Measurements from ENCODE around the gene RPS25. TPM values are rescaled to one million over a fixed set of nuclear protein-coding genes. Genes with fewer than 3 reads are reported as not detected.
A peak's percentile ranks its signal among the peaks of the same experiment; 100 is the strongest.

Gene RPS25
- total and polyA plus RNA-seq, 9 of the 15 experiments (the other 6 are each of a cell fraction or from before 2014, with no cell fraction given): 1,553 to 5,486 (median 2,471) TPM

GRCh38 chr11:119051440-119052162 is 33.5 kb upstream of the RPS25 start (continued):
- TF ChIP-seq PREB (CRISPR knock-in tag; IDR thresholded peaks at IDR 0.05) (no peak), MEF2A (IDR thresholded peaks at IDR 0.05; ENCODE audit: control insufficient read depth, low read depth, low read length) (no peak), ZNF696 (CRISPR knock-in tag; conservative IDR thresholded peaks at IDR 0.05) (no peak), ELF1 (tag; IDR thresholded peaks at IDR 0.05) (no peak), RBFOX2 (IDR thresholded peaks at IDR 0.05; ENCODE audit: low read depth, low read length) (peak; percentile 67), ETV1 (tag; conservative IDR thresholded peaks at IDR 0.05; ENCODE audit: low read depth) (no peak), ESRRB (CRISPR knock-in tag; IDR thresholded peaks at IDR 0.05; ENCODE audit: borderline replicate concordance) (no peak), COPS2 (conservative IDR thresholded peaks at IDR 0.05) (no peak), HCFC1 (IDR thresholded peaks at IDR 0.05; ENCODE audit: low read depth, low read length) (no peak)

- in situ Hi-C loops (cut with MboI) (no loop called here), intact Hi-C loops (cut with micrococcal nuclease) (no loop called here)
- no peaks in the 10 kb centered on the region for H3K27me3 ChIP-seq (ENCODE audit: control insufficient read depth in 2 of 2, insufficient read depth in 2 of 2, low read length in 2 of 2)
- H3K27ac ChIP-seq (ENCODE audit: extremely low read depth, low read depth, low read length): no peak overlapping the region
- no TSS peak for BruUV-seq (replicated peaks)
- no peak overlapping the region for H2AFZ ChIP-seq (ENCODE audit: low read depth, low read length)
- H3K9me1 ChIP-seq (ENCODE audit: control insufficient read depth, insufficient read depth, low read length): peaks cover 3% of the 10 kb centered on the region
- no peaks in the 10 kb centered on the region for H3K4me1 ChIP-seq (replicated peaks in 1 of 2; ENCODE audit: control insufficient read depth in 2 of 2, insufficient read depth in 2 of 2, low read length in 2 of 2)
- POLR2A ChIA-PET: interaction anchor here (0.6 to 9.3 kb wide), 6 partner anchors 5 to 121 kb away, joined by 3 to 132 read pairs (median 5); partner anchors contain the start of genes HMBS, HYOU1 and VPS11
- FAIRE-seq (no peak), ATAC-seq (no peak), DNase-seq (ENCODE audit: extremely low read depth in 1 of 4, low spot score in 3 of 4) (peak in 2 of 4 experiments; percentile 6 to 7)
- TF ChIP-seq RBFOX2 (IDR thresholded peaks at IDR 0.05; ENCODE audit: low read depth, low read length) (peak; percentile 72), ZNF384 (IDR thresholded peaks at IDR 0.05; ENCODE audit: low read depth, low read length) (no peak), POLR2G (IDR thresholded peaks at IDR 0.05; ENCODE audit: low read depth, low read length) (peak; percentile 67)
- H3K9ac ChIP-seq (ENCODE audit: insufficient read depth in 1 of 2, low read depth in 2 of 2, low read length in 2 of 2): no peak overlapping the region
- H3K36me3 ChIP-seq (ENCODE audit: control insufficient read depth, insufficient read depth, low read length): peaks cover 98% of the 10 kb centered on the region
- WGBS (ENCODE audit: insufficient coverage, low coverage, missing lambda C conversion rate): 100% methylated on average over 6 of the region's 7 CpGs
- no peak overlapping the region for H3K4me3 ChIP-seq
- 0 out of 3 replicates have a peak, but pooled peaks cover 1% of the 10 kb centered on the region for H3K79me2 ChIP-seq (ENCODE audit: control insufficient read depth, insufficient read depth, low read length)
- no peak overlapping the region for H3K4me2 ChIP-seq (ENCODE audit: insufficient read depth, low read length)
- no peaks in the 10 kb centered on the region for H3K9me3 ChIP-seq (replicated peaks; ENCODE audit: control insufficient read depth, insufficient read depth, low read depth, low read length)
- no peaks in the 10 kb centered on the region for H4K20me1 ChIP-seq (replicated peaks; ENCODE audit: control insufficient read depth, insufficient read depth, low read length)
- CTCF ChIA-PET (ENCODE audit: low intra/inter-chr PET ratio): no interaction called here
Observed at GRCh38 chr11:119049081-119049480, 30.9 kb upstream of the RPS25 start.

Data from K562 (cell line).